RPMI8226 (cell line): Measurements from ENCODE around the gene NFKB1.

Experiments
- DNase-seq: peaks from one replicate; pipeline ENCODE4 v3.0.0-alpha.2; 2015

Gene NFKB1

GRCh38 chr4:102534845-102535244 lies 33.7 kb downstream of the NFKB1 start:
- no peak for DNase-seq

GRCh38 chr4:102535398-102536082 lies 34.4 kb downstream of the NFKB1 start:
- DNase-seq, result no peak

GRCh38 chr4:102536768-102537167 lies 35.6 kb downstream of the NFKB1 start:
- no peak for DNase-seq

- no peak for DNase-seq
Observed at GRCh38 chr4:102537269-102537668, 36.1 kb downstream of the NFKB1 start.

GRCh38 chr4:102541697-102542096 lies 40.5 kb downstream of the NFKB1 start:
- no peak for DNase-seq

- no peak for DNase-seq
Observed at GRCh38 chr4:102543030-102543928, 42.1 kb downstream of the NFKB1 start.

GRCh38 chr4:102546635-102547034 lies 45.5 kb downstream of the NFKB1 start:
- DNase-seq, result peak; percentile 26

- no peak for DNase-seq
Observed at GRCh38 chr4:102547973-102548372, 46.8 kb downstream of the NFKB1 start.

- DNase-seq, result no peak
Observed at GRCh38 chr4:102551958-102552565, 50.9 kb downstream of the NFKB1 start.

GRCh38 chr4:102552781-102553180 lies 51.6 kb downstream of the NFKB1 start:
- DNase-seq, result no peak

GRCh38 chr4:102553982-102554381 lies 52.8 kb downstream of the NFKB1 start:
- DNase-seq, result no peak

- no peak for DNase-seq
Observed at GRCh38 chr4:102554482-102554881, 53.3 kb downstream of the NFKB1 start.

GRCh38 chr4:102554992-102555391 lies 53.8 kb downstream of the NFKB1 start:
- no peak for DNase-seq

- DNase-seq, result no peak
Observed at GRCh38 chr4:102557636-102558035, 56.5 kb downstream of the NFKB1 start.

- no peak for DNase-seq
Observed at GRCh38 chr4:102560115-102560514, 59.0 kb downstream of the NFKB1 start.

GRCh38 chr4:102560571-102561341 lies 59.6 kb downstream of the NFKB1 start:
- DNase-seq, result no peak

- no peak for DNase-seq
Observed at GRCh38 chr4:102563000-102563399, 61.8 kb downstream of the NFKB1 start.

- peak; percentile 55 for DNase-seq
Observed at GRCh38 chr4:102564399-102565059, 63.4 kb downstream of the NFKB1 start.

- no peak for DNase-seq
Observed at GRCh38 chr4:102565696-102566095, 64.5 kb downstream of the NFKB1 start.

- DNase-seq, result no peak
Observed at GRCh38 chr4:102566426-102566825, 65.3 kb downstream of the NFKB1 start.

GRCh38 chr4:102567427-102567826 lies 66.3 kb downstream of the NFKB1 start:
- no peak for DNase-seq

- DNase-seq, result no peak
Observed at GRCh38 chr4:102569200-102569599, 68.0 kb downstream of the NFKB1 start.
